Measurements from ENCODE around the gene DPPA5. TPM values are rescaled to one million over a fixed set of nuclear protein-coding genes. Genes with fewer than 3 reads are reported as not detected.

The DPPA5 gene
- total RNA-seq, 1 donor from 2014 or later: not detected

- no peak overlapping the region for H3K27ac ChIP-seq
- H3K4me3 ChIP-seq: no peak overlapping the region
- intact Hi-C loops (cut with DNase I): no loop called here
- H3K27me3 ChIP-seq: no peaks in the 10 kb centered on the region
- no peak for DNase-seq (ENCODE audit: low spot score in 2 of 2)
- no peak for TF ChIP-seq CTCF (IDR thresholded peaks at IDR 0.05)
- no peaks in the 10 kb centered on the region for H3K9me3 ChIP-seq
- H3K36me3 ChIP-seq: no peaks in the 10 kb centered on the region
- no peaks in the 10 kb centered on the region for H3K4me1 ChIP-seq
Observed at GRCh38 chr6:73362869-73363536, 8.9 kb upstream of the DPPA5 start.

DNA sequence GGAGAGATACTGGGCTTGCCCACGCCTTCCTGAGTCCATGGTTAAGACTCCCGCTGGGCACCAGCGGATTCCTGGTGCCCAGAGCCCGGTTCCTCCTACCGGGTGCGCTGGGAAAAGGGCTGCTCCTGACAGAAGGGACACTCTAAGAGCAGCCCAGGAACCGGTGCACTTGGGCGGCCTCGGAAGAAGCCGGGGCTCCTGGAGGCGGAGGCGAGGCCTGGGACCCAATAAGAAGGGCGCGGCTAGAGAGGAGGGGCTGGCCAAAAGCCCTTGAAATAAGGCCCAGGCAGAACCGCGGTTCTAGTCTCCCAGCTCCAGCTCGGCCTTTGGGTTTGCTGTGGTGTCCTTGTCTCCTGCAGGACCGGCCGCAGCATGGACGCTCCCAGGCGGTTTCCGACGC is 8.3 kb upstream of the DPPA5 start, which contains the start of gene KHDC3L:
Gene KHDC3L (plus strand): TSS at position 301 of the 400 bp plus-strand sequence. CDS start 72 bp downstream, at position 373.
- Histone ChIP-seq H3K27me3 (no peaks in the 10 kb centered on the region), H3K4me1 (no peaks in the 10 kb centered on the region), H3K9me3 (no peaks in the 10 kb centered on the region), H3K27ac (no peak within 1 kb of the TSS), H3K4me3 (no peak within 1 kb of the TSS), H3K36me3 (no peaks in the 10 kb centered on the region)
- intact Hi-C loops (cut with DNase I): no loop called here
- no peak for DNase-seq (ENCODE audit: low spot score in 2 of 2)
- no peak for TF ChIP-seq CTCF (IDR thresholded peaks at IDR 0.05)

DNA sequence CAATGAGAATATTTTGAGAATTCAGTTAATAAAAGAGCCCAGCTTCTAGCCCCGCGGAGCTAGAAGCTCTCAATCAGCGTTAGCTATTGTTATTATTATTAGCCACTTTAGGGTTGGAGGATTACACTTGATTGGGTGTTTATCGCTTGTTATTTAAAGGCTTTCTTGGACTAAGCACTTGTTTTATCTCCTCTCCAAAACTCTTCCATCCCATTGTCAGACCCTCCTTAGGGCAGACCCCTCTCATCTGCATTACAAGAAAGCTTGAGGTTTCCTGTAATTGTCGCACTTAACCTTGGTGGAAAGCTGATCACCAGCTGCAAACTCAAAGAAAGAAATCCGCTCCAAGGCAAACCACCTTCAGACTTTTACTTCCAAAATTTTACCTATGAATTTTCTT is 4.8 kb downstream of the DPPA5 start:
- no peak overlapping the region for H3K27ac ChIP-seq
- DNase-seq (ENCODE audit: low spot score in 2 of 2): no peak
- intact Hi-C loops (cut with DNase I): no loop called here
- no peaks in the 10 kb centered on the region for H3K9me3 ChIP-seq
- no peak overlapping the region for H3K4me3 ChIP-seq
- H3K4me1 ChIP-seq: no peaks in the 10 kb centered on the region
- TF ChIP-seq CTCF (IDR thresholded peaks at IDR 0.05): no peak
- no peaks in the 10 kb centered on the region for H3K27me3 ChIP-seq
- no peaks in the 10 kb centered on the region for H3K36me3 ChIP-seq

DNA sequence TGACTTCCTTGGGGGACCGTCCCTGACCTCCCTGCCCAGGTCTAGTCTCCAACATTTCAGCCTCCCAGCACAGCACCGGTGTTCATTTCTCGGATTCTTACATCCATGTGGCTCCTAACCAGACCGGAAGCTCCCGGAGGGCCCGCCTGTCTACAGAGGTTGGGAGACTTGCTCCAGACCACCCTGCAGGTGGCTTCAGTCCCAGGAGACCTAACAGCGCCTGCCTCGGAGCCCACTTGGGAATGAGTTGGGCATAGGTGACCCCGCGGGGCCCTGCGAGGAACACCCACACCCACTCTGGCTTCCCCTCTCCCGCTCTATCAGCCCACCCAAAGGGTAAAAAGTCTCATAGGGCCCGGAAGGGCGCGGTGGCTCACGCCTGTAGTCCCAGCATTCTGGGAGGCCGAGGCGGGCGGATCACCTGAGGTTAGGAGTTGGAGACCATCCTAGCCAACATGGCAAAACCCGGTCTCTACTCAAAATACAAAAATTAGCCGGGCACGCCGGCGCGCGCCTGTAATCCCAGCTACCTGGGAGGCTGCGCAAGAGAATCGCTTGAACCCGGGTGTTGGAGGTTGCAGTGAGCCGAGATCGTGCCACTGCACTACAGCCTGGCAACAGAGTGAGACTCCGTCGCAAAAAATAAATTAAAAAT is 5.4 kb downstream of the DPPA5 start:
- no peaks in the 10 kb centered on the region for H3K9me3 ChIP-seq
- no peaks in the 10 kb centered on the region for H3K4me1 ChIP-seq
- intact Hi-C loops (cut with DNase I): no loop called here
- H3K27me3 ChIP-seq: no peaks in the 10 kb centered on the region
- H3K36me3 ChIP-seq: no peaks in the 10 kb centered on the region
- no peak overlapping the region for H3K27ac ChIP-seq
- no peak overlapping the region for H3K4me3 ChIP-seq
- no peak for DNase-seq (ENCODE audit: low spot score in 2 of 2)
- no peak for TF ChIP-seq CTCF (IDR thresholded peaks at IDR 0.05)

GRCh38 chr6:73343164-73343563 is 10.9 kb downstream of the DPPA5 start:
- Histone ChIP-seq H3K4me1 (no peaks in the 10 kb centered on the region), H3K36me3 (no peaks in the 10 kb centered on the region), H3K27me3 (no peaks in the 10 kb centered on the region), H3K9me3 (no peaks in the 10 kb centered on the region), H3K4me3 (no peak overlapping the region), H3K27ac (no peak overlapping the region)
- intact Hi-C loops (cut with DNase I): no loop called here
- no peak for TF ChIP-seq CTCF (IDR thresholded peaks at IDR 0.05)
- no peak for DNase-seq (ENCODE audit: low spot score in 2 of 2)
